NCI-H146 (cell line): ENCODE data around the gene LILRB2.
"Not testable (repeated sequence)": the region's sequence is repeated elsewhere in the genome, so short reads cannot be mapped to it uniquely, and the experiment has no call there.

Experiments used
- DNase-seq: peaks from one replicate; lab custom pipeline; 2025; lab: John Stamatoyannopoulos, UW

LILRB2 gene

GRCh38 chr19:54272181-54272580 lies 8.7 kb downstream of the LILRB2 start:
- DNase-seq: not testable (repeated sequence)

GRCh38 chr19:54271587-54271986 lies 9.3 kb downstream of the LILRB2 start:
- not testable (repeated sequence) for DNase-seq

- DNase-seq: no peak
Measured at GRCh38 chr19:54271106-54271505, 9.8 kb downstream of the LILRB2 start.

GRCh38 chr19:54268936-54269335 lies 12.0 kb downstream of the LILRB2 start:
- DNase-seq: no peak

GRCh38 chr19:54266133-54266532 lies 14.8 kb downstream of the LILRB2 start:
- peak; percentile 46 for DNase-seq

- DNase-seq: no peak
Measured at GRCh38 chr19:54262470-54262869, 18.4 kb downstream of the LILRB2 start.

GRCh38 chr19:54262066-54262465 lies 18.8 kb downstream of the LILRB2 start:
- DNase-seq: no peak

- DNase-seq: no peak
Measured at GRCh38 chr19:54257116-54257480, 23.8 kb downstream of the LILRB2 start, which contains the start of gene LILRB5. LILRB5 (minus strand) TSS chr19:54257273; CDS start chr19:54257193, 80 bp downstream.

- DNase-seq: no peak
Measured at GRCh38 chr19:54256250-54257115, 24.4 kb downstream of the LILRB2 start.

- DNase-seq: no peak
Measured at GRCh38 chr19:54255105-54255775, 25.7 kb downstream of the LILRB2 start.

GRCh38 chr19:54254195-54254906 lies 26.6 kb downstream of the LILRB2 start:
- no peak for DNase-seq

GRCh38 chr19:54253331-54254194 lies 27.3 kb downstream of the LILRB2 start:
- no peak for DNase-seq

GRCh38 chr19:54252845-54253244 lies 28.1 kb downstream of the LILRB2 start:
- DNase-seq: no peak

GRCh38 chr19:54252243-54252642 lies 28.7 kb downstream of the LILRB2 start:
- no peak for DNase-seq

GRCh38 chr19:54248016-54248601 lies 32.8 kb downstream of the LILRB2 start:
- no peak for DNase-seq

- DNase-seq: no peak
Measured at GRCh38 chr19:54247106-54247930, 33.6 kb downstream of the LILRB2 start.

GRCh38 chr19:54245936-54246335 lies 35.0 kb downstream of the LILRB2 start:
- DNase-seq: no peak

- not testable (repeated sequence) for DNase-seq
Measured at GRCh38 chr19:54243809-54244208, 37.1 kb downstream of the LILRB2 start.

GRCh38 chr19:54242646-54243045 lies 38.3 kb downstream of the LILRB2 start, which contains the start of gene LILRA6:
LILRA6 (minus strand) TSS chr19:54242790.
- not testable (repeated sequence) for DNase-seq

GRCh38 chr19:54242234-54242633 lies 38.7 kb downstream of the LILRB2 start:
- not testable (repeated sequence) for DNase-seq
